Endothelial cell of umbilical vein (primary cell): ENCODE measurements around the gene MB21D2. TPM values are rescaled to one million over a fixed set of nuclear protein-coding genes. Genes with fewer than 3 reads are reported as not detected.

Experiments
- BruUV-seq: library from RNA; stranded (reverse); fragments of 400-500 nt; replicated peaks from 2 replicates; lab custom pipeline; 2021; lab: Mats Ljungman, UMichigan
- CTCF ChIA-PET: fragments of 300-600, 350-600 bp; sonication (Branson Sonifier 250); formaldehyde crosslinking; loops from one replicate; lab custom pipeline; 2021; ENCODE audit warnings: antibody characterized with exemption, inconsistent platforms; lab: Charles Lee
- POLR2A ChIA-PET: fragments of 300-600, 350-600 bp; sonication (Branson Sonifier 250); formaldehyde crosslinking; loops from one replicate; lab custom pipeline; 2021; ENCODE audit warnings: antibody characterized with exemption, inconsistent platforms; lab: Charles Lee
- DNase-seq: peaks from one replicate; pipeline ENCODE4 v3.0.0-alpha.2; 2011; ENCODE audit warnings: low read depth, low spot score
- FAIRE-seq: peaks from 2 replicates; lab custom pipeline; 2011; peaks lifted over from hg19 to GRCh38; lab: Jason Lieb, UNC
- H2AFZ ChIP-seq: 2 replicates; pipeline ENCODE4 v1.6.0; 2012; ENCODE audit warnings: low read depth, low read length, control low read depth, inconsistent platforms
- H3K27ac ChIP-seq: 2 replicates; pipeline ENCODE4 v1.5.1; 2011; ENCODE audit warnings: low read depth, mild to moderate bottlenecking, control low read depth, low read length, moderate library complexity; ENCODE audit not compliant: insufficient read depth
- H3K27me3 ChIP-seq, 2 experiments: 2 replicates each; pipeline versions ENCODE4 v1.6.0 to v1.6.1; 2011; ENCODE audit warnings: low read length in 2 of 2, mixed read lengths in 1 of 2; ENCODE audit not compliant: control insufficient read depth in 2 of 2, insufficient read depth in 2 of 2
- H3K36me3 ChIP-seq, 2 experiments: 2 replicates in 1 of 2; 3 replicates in 1 of 2; pipeline ENCODE4 v1.5.1; 2011; ENCODE audit warnings: low read length in 2 of 2, mild to moderate bottlenecking in 1 of 2, moderate library complexity in 1 of 2; ENCODE audit not compliant: control insufficient read depth in 2 of 2, insufficient read depth in 2 of 2; ENCODE audit errors: extremely low read depth in 1 of 2
- H3K4me1 ChIP-seq: 3 replicates; pipeline ENCODE4 v1.5.1; 2011; ENCODE audit warnings: mild to moderate bottlenecking, low read length; ENCODE audit not compliant: control insufficient read depth, insufficient read depth; ENCODE audit errors: extremely low read depth
- H3K4me2 ChIP-seq: 2 replicates; pipeline ENCODE4 v1.6.1; 2011; ENCODE audit warnings: low read length, control low read depth, mixed read lengths; ENCODE audit not compliant: insufficient read depth
- H3K4me3 ChIP-seq, 3 experiments: fragments of 200-600 bp in 1 of 3; sonication (generic), shearing (Covaris generic) in 1 of 3; replicated peaks in 1 of 3; 2 replicates each; pipeline ENCODE4 v1.5.1; 2011 to 2016; ENCODE audit warnings: control low read depth in 3 of 3, low read length in 3 of 3, mild to moderate bottlenecking in 2 of 3, inconsistent platforms in 1 of 3, low read depth in 1 of 3, moderate library complexity in 1 of 3; ENCODE audit not compliant: insufficient read depth in 1 of 3
- H3K79me2 ChIP-seq: 2 replicates; pipeline ENCODE4 v1.6.0; 2012; ENCODE audit warnings: low read length, inconsistent platforms; ENCODE audit not compliant: control insufficient read depth, insufficient read depth
- H3K9ac ChIP-seq: replicated peaks from 2 replicates; pipeline ENCODE3; 2011; ENCODE audit warnings: low read length, control low read depth; ENCODE audit not compliant: insufficient read depth; ENCODE audit errors: extremely low read depth
- H3K9me1 ChIP-seq: replicated peaks from 3 replicates; pipeline ENCODE4 v1.6.0; 2011; ENCODE audit warnings: mild to moderate bottlenecking, low read length; ENCODE audit not compliant: control insufficient read depth, insufficient read depth; ENCODE audit errors: extremely low read depth
- H3K9me3 ChIP-seq: replicated peaks from 2 replicates; pipeline ENCODE4 v1.5.1; 2012; ENCODE audit warnings: low read length, inconsistent platforms; ENCODE audit not compliant: control insufficient read depth, insufficient read depth
- H4K20me1 ChIP-seq: replicated peaks from 2 replicates; pipeline ENCODE3; 2011; ENCODE audit warnings: mild to moderate bottlenecking, low read length; ENCODE audit not compliant: control insufficient read depth, insufficient read depth; ENCODE audit errors: extremely low read depth
- EZH2 ChIP-seq: IDR thresholded peaks from 2 replicates; pipeline ENCODE4 v1.6.1; 2012; ENCODE audit warnings: borderline replicate concordance, low read depth, mild to moderate bottlenecking, moderate library complexity, low read length, inconsistent platforms; ENCODE audit not compliant: severe bottlenecking
- FOS ChIP-seq: IDR thresholded peaks from 2 replicates; pipeline ENCODE4 v1.6.1; 2011; ENCODE audit warnings: mild to moderate bottlenecking, low read length, moderate library complexity, borderline replicate concordance; ENCODE audit not compliant: insufficient read depth
- GATA2 ChIP-seq: IDR thresholded peaks from 2 replicates; pipeline ENCODE4 v1.7.0; 2011; ENCODE audit warnings: low read depth, mild to moderate bottlenecking, moderate library complexity, mixed read lengths, low read length; ENCODE audit not compliant: insufficient read length, insufficient read depth
- JUN ChIP-seq: IDR thresholded peaks from 2 replicates; pipeline ENCODE4 v1.6.1; 2011; ENCODE audit warnings: borderline replicate concordance, low read depth; ENCODE audit not compliant: insufficient read length, insufficient read depth
- MAX ChIP-seq: IDR thresholded peaks from 2 replicates; pipeline ENCODE4 v1.6.1; 2011; ENCODE audit not compliant: insufficient read depth, insufficient read length
- MYC ChIP-seq: IDR thresholded peaks from one replicate; pipeline ENCODE4 v1.6.1; 2011; ENCODE audit warnings: mild to moderate bottlenecking, low read depth, low read length
- POLR2A ChIP-seq: IDR thresholded peaks from 2 replicates; pipeline ENCODE4 v1.6.1; 2012; ENCODE audit warnings: low read depth, mild to moderate bottlenecking, control low read depth, low read length
- POLR2AphosphoS5 ChIP-seq: IDR thresholded peaks from 2 replicates; pipeline ENCODE4 v1.6.1; 2012; ENCODE audit warnings: low read depth, mild to moderate bottlenecking, control low read depth, low read length, moderate library complexity; ENCODE audit not compliant: insufficient read depth
- dilution Hi-C: fragments of 300-500 bp; cut with MboI; formaldehyde crosslinking; loops from one replicate; pipeline ENCODE4 v1.15.0; 2019; ENCODE audit warnings: low sequenced_read_pairs; ENCODE audit not compliant: extremely low pct_ligation_motif_present
- intact Hi-C: fragments of 100-400 bp; cut with micrococcal nuclease; formaldehyde crosslinking; loops from one replicate; pipeline ENCODE4 v1.10.0; 2022
- polyA plus RNA-seq, 4 experiments: library from polyadenylated mRNA; depleted of rRNA in 3 of 4; stranded (reverse) in 3 of 4; unstranded in 1 of 4; fragments of >200 nt; gene quantifications; 2 replicates each; pipeline versions ENCODE4 v1.2.1 to v1.2.3, GENCODE V29; 2011 to 2012; ENCODE audit warnings: missing spikeins in 1 of 4
- total RNA-seq: library from RNA; stranded (reverse); gene quantifications from 2 replicates; pipeline ENCODE4 v1.2.3, GENCODE V29; 2021
- TF ChIP-seq, protein P1 (sequence below), 2 donors: IDR thresholded peaks; 1 replicate in 1 of 2; 2 replicates in 1 of 2; pipeline ENCODE4 v1.5.1; 2011; ENCODE audit warnings: low read length in 2 of 2, mild to moderate bottlenecking in 2 of 2, moderate library complexity in 2 of 2, control low read depth in 1 of 2, inconsistent platforms in 1 of 2, low read depth in 1 of 2; ENCODE audit not compliant: insufficient read depth in 1 of 2; ENCODE audit errors: extremely low read depth in 1 of 2

Gene MB21D2
- total and polyA plus RNA-seq, 2 donors (not counting 3 experiments of a cell fraction or from before 2014, with no cell fraction given) = 6.7 to 7.4 TPM

DNA sequence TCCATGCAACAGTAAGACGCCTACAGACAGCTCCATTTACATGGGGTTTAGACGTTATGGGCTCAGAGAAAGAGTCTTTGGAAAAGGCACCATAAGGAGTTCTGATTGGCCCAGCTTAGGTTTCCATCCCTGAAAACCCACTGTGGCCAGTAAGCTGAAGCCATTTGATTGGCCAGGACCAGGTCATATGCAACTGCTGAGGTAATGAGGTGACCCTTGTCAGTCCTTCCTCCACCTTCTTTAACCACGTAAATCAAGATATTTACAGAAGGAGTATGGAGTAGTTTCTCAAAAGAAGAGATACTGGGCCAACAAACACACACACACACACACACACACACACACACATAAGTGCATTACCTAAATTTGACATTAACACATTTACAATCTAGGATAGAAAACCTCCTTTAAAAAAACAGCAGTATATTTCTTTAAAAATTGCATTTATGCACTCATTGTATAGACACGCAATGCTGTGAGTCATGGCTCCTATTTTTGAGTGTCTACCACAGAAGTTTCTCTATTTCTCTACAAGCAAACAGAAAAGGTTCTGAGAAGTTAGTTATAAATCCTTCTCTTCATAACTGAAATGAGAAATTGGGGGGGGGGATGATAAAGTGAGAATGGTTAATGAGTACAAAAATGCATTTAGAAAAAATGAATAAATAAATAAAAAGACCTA, 16.3 kb upstream of the MB21D2 start:
- no peaks in the 10 kb centered on the region for H3K79me2 ChIP-seq
- no peak overlapping the region for H3K4me2 ChIP-seq
- H2AFZ ChIP-seq = no peak overlapping the region
- ChIA-PET POLR2A (no interaction called here), CTCF (interaction anchor here (0.9 to 1.4 kb wide), 2 partner anchors 10 to 108 kb away, joined by 3 read pairs; no protein-coding TSS in a partner anchor)
- H3K4me1 ChIP-seq = no peaks in the 10 kb centered on the region
- intact Hi-C loops = no loop called here
- DNase-seq = no peak
- TF ChIP-seq, protein P1, sequence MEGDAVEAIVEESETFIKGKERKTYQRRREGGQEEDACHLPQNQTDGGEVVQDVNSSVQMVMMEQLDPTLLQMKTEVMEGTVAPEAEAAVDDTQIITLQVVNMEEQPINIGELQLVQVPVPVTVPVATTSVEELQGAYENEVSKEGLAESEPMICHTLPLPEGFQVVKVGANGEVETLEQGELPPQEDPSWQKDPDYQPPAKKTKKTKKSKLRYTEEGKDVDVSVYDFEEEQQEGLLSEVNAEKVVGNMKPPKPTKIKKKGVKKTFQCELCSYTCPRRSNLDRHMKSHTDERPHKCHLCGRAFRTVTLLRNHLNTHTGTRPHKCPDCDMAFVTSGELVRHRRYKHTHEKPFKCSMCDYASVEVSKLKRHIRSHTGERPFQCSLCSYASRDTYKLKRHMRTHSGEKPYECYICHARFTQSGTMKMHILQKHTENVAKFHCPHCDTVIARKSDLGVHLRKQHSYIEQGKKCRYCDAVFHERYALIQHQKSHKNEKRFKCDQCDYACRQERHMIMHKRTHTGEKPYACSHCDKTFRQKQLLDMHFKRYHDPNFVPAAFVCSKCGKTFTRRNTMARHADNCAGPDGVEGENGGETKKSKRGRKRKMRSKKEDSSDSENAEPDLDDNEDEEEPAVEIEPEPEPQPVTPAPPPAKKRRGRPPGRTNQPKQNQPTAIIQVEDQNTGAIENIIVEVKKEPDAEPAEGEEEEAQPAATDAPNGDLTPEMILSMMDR (IDR thresholded peaks at IDR 0.05; ENCODE audit: extremely low read depth in 1 of 2, insufficient read depth in 1 of 2, low read depth in 1 of 2, low read length in 2 of 2) = no peak
- no peak for TF ChIP-seq EZH2
- no peak for TF ChIP-seq MYC
- TF ChIP-seq POLR2A = no peak
- TF ChIP-seq JUN = no peak
- TF ChIP-seq GATA2 = no peak
- TF ChIP-seq POLR2AphosphoS5 = no peak
- no peak for TF ChIP-seq MAX
- TF ChIP-seq FOS = no peak
- no peaks in the 10 kb centered on the region for H4K20me1 ChIP-seq
- H3K36me3 ChIP-seq = no peaks in the 10 kb centered on the region
- H3K4me3 ChIP-seq = no peak overlapping the region
- no peak for FAIRE-seq
- dilution Hi-C loops = no loop called here
- no peaks in the 10 kb centered on the region for H3K9me3 ChIP-seq
- H3K9ac ChIP-seq = no peak overlapping the region
- no peaks in the 10 kb centered on the region for H3K27me3 ChIP-seq
- no peaks in the 10 kb centered on the region for H3K9me1 ChIP-seq
- no peak overlapping the region for H3K27ac ChIP-seq
- BruUV-seq = no TSS peak
